Mucosa of descending colon (tissue), 3 donors: Measurements from ENCODE around the gene NAA38. TPM values are rescaled to one million over a fixed set of nuclear protein-coding genes. Genes with fewer than 3 reads are reported as not detected.

Source experiments
- ATAC-seq: fragments of 200-7000 bp; cut with Tn5 transposase; one replicate; pipeline ENCODE4 v1.9.1; 2020; ENCODE audit warnings: mild to moderate bottlenecking, moderate library complexity
- DNase-seq, 3 donors: peaks; one replicate each; pipeline ENCODE4 v3.0.0-alpha.2; 2020
- H3K36me3 ChIP-seq: fragments of 200-600 bp; one replicate; pipeline ENCODE4 v1.8.0; 2021; ENCODE audit warnings: low read depth, mild to moderate bottlenecking
- H3K4me1 ChIP-seq: fragments of 200-600 bp; one replicate; pipeline ENCODE4 v1.8.0; 2021; ENCODE audit warnings: low read depth, mild to moderate bottlenecking
- H3K4me3 ChIP-seq: fragments of 200-600 bp; one replicate; pipeline ENCODE4 v1.8.0; 2021; ENCODE audit warnings: mild to moderate bottlenecking
- H3K9me3 ChIP-seq: fragments of 200-600 bp; one replicate; pipeline ENCODE4 v1.8.0; 2021; ENCODE audit warnings: mild to moderate bottlenecking
- intact Hi-C, 2 donors: fragments of 100-400 bp; cut with DNase I in 1 of 2; cut with micrococcal nuclease in 1 of 2; formaldehyde crosslinking; loops; one replicate each; pipeline versions ENCODE4 v1.11.0 to v1.11.1; 2022; cut with DNase I, micrococcal nuclease
- total RNA-seq, 3 donors: library from RNA; stranded (reverse); fragmentation: NEBNext Ultra II Directional in 2 of 3; extraction: Animal tissue kit (Norgen Biotek cat#: 25700) in 2 of 3; gene quantifications; one replicate each; pipeline versions ENCODE4 v1.2.1 to v1.2.4, GENCODE V29; 2021 to 2023
- TF ChIP-seq, protein P1 (sequence below): fragments of 200-600 bp; IDR thresholded peaks from one replicate; pipeline ENCODE4 v1.8.0; 2022; ENCODE audit warnings: antibody characterized with exemption, mild to moderate bottlenecking
- donor health status: DM: no; HTN: no; CAD: no; lungs with moderate emphysema.
- donor health status: DM: no; HTN: no; CAD: no.
- donor health status: DM: no; HTN: yes; CAD: no.

Gene NAA38
- total RNA-seq, 3 donors from 2014 or later, result 51.2 to 73.5 (median 58.2) TPM

DNA sequence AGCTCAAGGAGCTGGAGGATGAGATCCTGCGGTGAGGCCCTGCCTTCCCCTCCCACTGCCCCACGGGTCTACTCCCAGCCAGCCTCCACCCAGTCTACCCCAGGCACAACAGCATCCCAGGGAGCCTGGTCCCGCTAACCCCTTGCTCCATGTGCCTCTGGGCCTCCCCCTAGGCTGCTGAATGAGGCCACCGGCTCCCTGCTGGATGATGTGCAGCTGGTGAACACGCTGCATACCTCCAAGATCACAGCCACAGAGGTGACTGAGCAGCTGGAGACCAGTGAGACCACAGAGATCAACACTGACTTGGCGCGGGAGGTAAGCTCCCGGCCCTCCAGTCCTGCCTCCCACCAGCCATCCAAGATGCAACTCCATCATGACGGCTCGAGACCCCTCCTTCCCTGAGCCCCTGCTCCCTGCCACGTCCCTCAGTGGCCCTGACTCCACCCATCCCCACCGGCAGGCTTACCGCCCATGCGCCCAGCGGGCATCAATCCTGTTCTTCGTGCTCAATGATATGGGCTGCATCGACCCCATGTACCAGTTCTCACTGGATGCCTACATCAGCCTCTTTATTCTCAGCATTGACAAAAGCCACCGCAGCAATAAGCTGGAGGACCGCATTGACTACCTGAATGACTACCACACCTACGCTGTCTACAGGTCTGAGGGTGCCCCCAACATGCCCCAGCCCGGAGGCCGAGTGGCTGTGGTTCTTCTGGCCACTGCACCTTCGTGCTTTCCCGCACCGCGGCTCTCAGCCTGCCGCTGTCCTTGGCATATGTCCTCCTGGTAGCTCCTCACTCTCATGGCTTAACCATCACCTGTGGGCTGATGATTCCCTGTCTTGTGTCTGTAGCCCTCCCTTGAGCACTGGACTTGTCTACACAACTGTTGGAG is 38.4 kb downstream of the NAA38 start:
- TF ChIP-seq, protein P1, sequence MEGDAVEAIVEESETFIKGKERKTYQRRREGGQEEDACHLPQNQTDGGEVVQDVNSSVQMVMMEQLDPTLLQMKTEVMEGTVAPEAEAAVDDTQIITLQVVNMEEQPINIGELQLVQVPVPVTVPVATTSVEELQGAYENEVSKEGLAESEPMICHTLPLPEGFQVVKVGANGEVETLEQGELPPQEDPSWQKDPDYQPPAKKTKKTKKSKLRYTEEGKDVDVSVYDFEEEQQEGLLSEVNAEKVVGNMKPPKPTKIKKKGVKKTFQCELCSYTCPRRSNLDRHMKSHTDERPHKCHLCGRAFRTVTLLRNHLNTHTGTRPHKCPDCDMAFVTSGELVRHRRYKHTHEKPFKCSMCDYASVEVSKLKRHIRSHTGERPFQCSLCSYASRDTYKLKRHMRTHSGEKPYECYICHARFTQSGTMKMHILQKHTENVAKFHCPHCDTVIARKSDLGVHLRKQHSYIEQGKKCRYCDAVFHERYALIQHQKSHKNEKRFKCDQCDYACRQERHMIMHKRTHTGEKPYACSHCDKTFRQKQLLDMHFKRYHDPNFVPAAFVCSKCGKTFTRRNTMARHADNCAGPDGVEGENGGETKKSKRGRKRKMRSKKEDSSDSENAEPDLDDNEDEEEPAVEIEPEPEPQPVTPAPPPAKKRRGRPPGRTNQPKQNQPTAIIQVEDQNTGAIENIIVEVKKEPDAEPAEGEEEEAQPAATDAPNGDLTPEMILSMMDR, result no peak
- no peaks in the 10 kb centered on the region for H3K9me3 ChIP-seq
- ATAC-seq, result no peak
- H3K36me3 ChIP-seq, result no peaks in the 10 kb centered on the region
- H3K4me1 ChIP-seq, result no peaks in the 10 kb centered on the region
- no peak for DNase-seq
- intact Hi-C loops, result no loop called here
- no peak overlapping the region for H3K4me3 ChIP-seq

DNA sequence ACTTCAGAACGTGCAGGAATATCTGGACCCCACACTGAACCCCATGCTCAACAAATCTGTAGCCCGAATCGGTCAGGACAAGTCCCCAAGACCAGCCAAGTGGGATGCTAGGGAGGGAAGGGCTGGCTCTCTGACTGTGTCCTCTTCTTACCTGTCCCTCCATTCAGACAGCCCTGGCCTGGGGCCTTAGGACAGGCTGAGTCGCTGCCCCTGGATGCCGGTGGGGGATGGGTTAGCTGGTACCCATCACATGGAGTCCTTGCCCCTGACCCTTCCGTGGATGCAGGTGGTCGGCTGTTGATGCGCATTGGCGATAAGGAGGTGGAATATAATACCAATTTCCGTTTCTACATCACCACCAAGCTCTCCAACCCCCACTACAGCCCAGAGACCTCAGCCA is 39.3 kb downstream of the NAA38 start:
- no peak for ATAC-seq
- intact Hi-C loops, result no loop called here
- TF ChIP-seq, protein P1, result no peak

DNA sequence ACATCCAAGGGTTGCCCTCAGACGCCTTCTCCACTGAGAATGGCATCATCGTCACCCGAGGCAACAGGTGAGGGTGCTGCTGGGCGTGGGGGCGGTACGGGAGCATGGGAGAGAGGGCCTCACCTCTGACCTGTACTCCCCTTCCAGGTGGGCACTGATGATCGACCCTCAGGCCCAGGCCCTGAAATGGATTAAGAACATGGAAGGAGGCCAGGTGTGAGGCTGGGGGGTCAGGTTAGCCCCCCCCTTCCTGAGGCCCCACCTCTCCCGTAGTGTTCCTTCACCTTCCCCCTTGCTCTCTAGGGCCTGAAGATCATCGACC is 39.8 kb downstream of the NAA38 start:
- no peak overlapping the region for H3K4me3 ChIP-seq
- H3K4me1 ChIP-seq, result no peaks in the 10 kb centered on the region
- TF ChIP-seq, protein P1, result no peak
- DNase-seq, result no peak
- no peak for ATAC-seq
- intact Hi-C loops, result no loop called here
- H3K36me3 ChIP-seq, result no peaks in the 10 kb centered on the region
- no peaks in the 10 kb centered on the region for H3K9me3 ChIP-seq

More for the DNA sequence above, 39.3 kb downstream of the NAA38 start:
- no peaks in the 10 kb centered on the region for H3K9me3 ChIP-seq
- no peaks in the 10 kb centered on the region for H3K36me3 ChIP-seq
- DNase-seq, result no peak
- no peak overlapping the region for H3K4me3 ChIP-seq
- no peaks in the 10 kb centered on the region for H3K4me1 ChIP-seq

DNA sequence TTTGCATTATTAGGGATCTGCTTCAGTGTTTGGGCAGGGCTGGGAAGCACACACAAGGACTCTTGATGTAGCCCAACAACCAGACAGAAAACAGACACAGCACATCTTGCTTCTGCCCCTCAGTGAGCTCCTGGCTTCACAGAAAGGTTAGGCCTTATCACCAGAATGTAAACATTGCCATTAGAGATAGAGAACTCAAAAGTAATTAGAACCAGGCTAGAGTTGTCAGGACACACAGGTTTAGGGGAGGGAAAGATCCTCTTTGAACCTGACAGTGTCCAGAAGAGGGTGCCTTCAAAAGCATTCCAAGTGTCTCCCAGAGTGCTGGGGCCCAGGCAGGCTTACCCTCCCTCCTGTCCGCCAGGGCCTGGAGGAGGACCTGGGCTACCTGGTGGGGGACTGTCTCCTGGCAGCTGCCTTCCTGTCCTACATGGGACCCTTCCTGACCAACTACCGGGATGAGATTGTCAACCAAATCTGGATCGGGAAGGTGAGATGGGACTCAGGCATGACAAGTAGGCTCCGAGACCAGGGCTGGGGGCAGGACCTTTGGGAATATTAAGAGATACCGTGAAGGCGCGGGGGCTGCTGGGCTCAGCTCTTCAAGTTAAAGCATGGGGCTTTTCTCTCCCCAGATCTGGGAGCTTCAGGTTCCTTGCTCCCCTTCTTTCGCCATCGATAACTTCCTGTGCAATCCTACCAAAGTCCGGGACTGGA is 40.3 kb downstream of the NAA38 start:
- Histone ChIP-seq H3K9me3 (no peaks in the 10 kb centered on the region), H3K4me3 (no peak overlapping the region), H3K4me1 (no peaks in the 10 kb centered on the region), H3K36me3 (no peaks in the 10 kb centered on the region)
- ATAC-seq (no peak), DNase-seq (no peak)
- intact Hi-C loops, result no loop called here
- TF ChIP-seq, protein P1, result no peak

DNA sequence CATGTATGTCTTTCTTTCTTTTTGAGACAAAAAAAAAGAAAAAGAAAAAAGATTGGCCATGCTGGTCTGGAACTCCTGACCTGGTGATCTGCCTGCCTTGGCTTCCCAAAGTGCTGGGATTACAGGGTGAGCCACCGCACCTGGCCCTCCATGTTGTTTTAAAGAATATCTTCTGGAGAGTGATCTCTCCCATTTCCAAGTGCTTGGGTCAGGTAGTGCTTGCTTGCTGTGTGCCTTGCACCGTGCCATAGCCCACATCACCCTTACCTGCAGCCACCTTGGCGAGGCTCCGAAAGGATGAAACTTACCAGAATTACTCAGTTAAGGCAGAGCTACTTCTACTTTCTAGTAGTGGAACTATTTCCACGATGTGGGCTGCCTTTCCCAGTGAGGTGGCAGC is 42.4 kb downstream of the NAA38 start:
- TF ChIP-seq, protein P1, result no peak
- no peak for DNase-seq
- no peak overlapping the region for H3K4me3 ChIP-seq
- no peak for ATAC-seq
- H3K9me3 ChIP-seq, result no peaks in the 10 kb centered on the region
- no peaks in the 10 kb centered on the region for H3K4me1 ChIP-seq
- H3K36me3 ChIP-seq, result no peaks in the 10 kb centered on the region
- intact Hi-C loops, result no loop called here
